ENCODE results near the gene FAM114A1. TPM values are rescaled to one million over a fixed set of nuclear protein-coding genes. Genes with fewer than 3 reads are reported as not detected.

The FAM114A1 gene
- total and polyA plus RNA-seq, 2 of the 8 experiments (the other 6 are each of a cell fraction or from before 2014, with no cell fraction given): 9.5 to 12.0 TPM

DNA sequence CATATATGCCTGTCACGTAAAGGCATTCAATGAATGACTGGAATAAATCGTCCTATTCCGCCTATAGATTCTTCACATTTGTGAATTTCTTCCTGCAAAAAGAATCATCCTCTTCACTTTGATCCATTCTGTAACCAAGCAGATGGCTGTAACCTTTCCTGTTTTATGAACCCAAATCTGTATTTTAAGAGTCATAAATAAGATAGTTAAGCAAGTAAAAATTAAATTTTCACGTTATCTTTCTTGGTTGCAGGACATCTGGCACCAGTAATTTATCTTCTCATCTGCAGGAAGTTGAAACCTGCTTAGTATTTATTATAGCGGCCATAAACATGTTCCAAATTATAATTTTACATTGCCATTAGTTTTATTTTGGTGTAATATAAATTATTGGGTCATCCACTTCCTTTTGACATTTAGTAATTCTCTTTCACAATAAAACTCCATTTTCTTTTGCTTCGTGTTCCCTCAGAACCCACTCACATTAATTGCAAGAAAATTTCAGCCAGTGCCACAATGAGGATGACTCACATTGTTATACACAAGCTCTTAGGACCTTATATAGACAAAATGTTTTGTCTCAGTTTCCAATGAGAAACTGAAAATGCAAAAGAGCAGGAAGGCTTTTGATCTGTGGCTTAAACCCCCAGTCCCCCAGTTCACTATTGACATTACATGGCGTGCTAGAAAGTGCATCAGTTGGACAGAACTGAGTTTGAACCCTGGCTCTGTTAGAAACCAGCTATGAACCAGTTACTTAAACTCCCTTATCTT, 113.5 kb downstream of the FAM114A1 start:
- no peak overlapping the region for H2BK12ac ChIP-seq (ENCODE audit: low read depth, low read length)
- H3K23ac ChIP-seq (ENCODE audit: insufficient read length): no peak overlapping the region
- H2BK5ac ChIP-seq (ENCODE audit: low read depth, low read length): no peak overlapping the region
- no peak overlapping the region for H3K18ac ChIP-seq (ENCODE audit: extremely low read depth, low read length)
- no peak overlapping the region for H2BK15ac ChIP-seq (ENCODE audit: low read length)
- no peak overlapping the region for H3K4ac ChIP-seq (replicated peaks; ENCODE audit: insufficient read length, low read depth, low read length)
- H3K56ac ChIP-seq (replicated peaks; ENCODE audit: insufficient read length, low read depth, low read length): no peak overlapping the region
- no peak overlapping the region for H2BK120ac ChIP-seq (replicated peaks; ENCODE audit: low read depth, low read length)
- FAIRE-seq: no peak
- H4K91ac ChIP-seq (replicated peaks; ENCODE audit: insufficient read length, low read length): no peak overlapping the region
- no peak overlapping the region for H3K27ac ChIP-seq (ENCODE audit: low read depth, low read length)
- H3K23me2 ChIP-seq (ENCODE audit: low read depth, low read length): no peaks in the 10 kb centered on the region
- H2BK20ac ChIP-seq (ENCODE audit: low read length): no peak overlapping the region
- POLR2A ChIA-PET (ENCODE audit: partially characterized antibody): no interaction called here
- no peaks in the 10 kb centered on the region for H3K79me2 ChIP-seq (ENCODE audit: control insufficient read depth in 1 of 2, insufficient read depth in 2 of 2, low read length in 2 of 2)
- no peak overlapping the region for H3K4me3 ChIP-seq (ENCODE audit: extremely low read depth in 1 of 4, insufficient read depth in 2 of 4, low read depth in 3 of 4, low read length in 4 of 4)
- no peak overlapping the region for H2AK5ac ChIP-seq (ENCODE audit: low read depth, low read length)
- DNase-seq (ENCODE audit: low read depth in 1 of 2, low spot score in 2 of 2): no peak
- H3K4me2 ChIP-seq (ENCODE audit: insufficient read depth in 1 of 2, low read depth in 2 of 2, low read length in 2 of 2): no peak overlapping the region
- H3K79me1 ChIP-seq (ENCODE audit: low read depth, low read length): no peaks in the 10 kb centered on the region
- TF ChIP-seq SIN3A (conservative IDR thresholded peaks at IDR 0.05 in 1 of 2, IDR thresholded peaks at IDR 0.05 in 1 of 2; ENCODE audit: low read depth in 1 of 2, low read length in 2 of 2): no peak
- TF ChIP-seq POU5F1 (IDR thresholded peaks at IDR 0.05; ENCODE audit: low read depth, low read length): no peak
- TF ChIP-seq CHD1 (IDR thresholded peaks at IDR 0.05; ENCODE audit: low read depth, low read length): no peak
- no peak for TF ChIP-seq RNF2 (IDR thresholded peaks at IDR 0.05; ENCODE audit: borderline replicate concordance, low read depth, low read length, missing control alignments, poor library complexity, severe bottlenecking)
- no peak for TF ChIP-seq KDM5A (IDR thresholded peaks at IDR 0.05; ENCODE audit: low read length)
- no peak overlapping the region for H4K5ac ChIP-seq (ENCODE audit: insufficient read length, low read depth, low read length)
- no peaks in the 10 kb centered on the region for H3K9me3 ChIP-seq (ENCODE audit: insufficient read depth in 2 of 2, low read depth in 1 of 2, low read length in 1 of 2)
- CTCF ChIA-PET (ENCODE audit: partially characterized antibody): no interaction called here
- no peak overlapping the region for H2AFZ ChIP-seq (ENCODE audit: low read length)
- H3K4me1 ChIP-seq (replicated peaks in 1 of 4; ENCODE audit: control insufficient read depth in 3 of 4, insufficient read depth in 4 of 4, low read length in 3 of 4): no peaks in the 10 kb centered on the region; a peak in 1 of 7 replicates
- H4K20me1 ChIP-seq (replicated peaks in 1 of 2; ENCODE audit: control insufficient read depth in 1 of 2, insufficient read depth in 2 of 2, low read length in 2 of 2): no peaks in the 10 kb centered on the region
- H4K8ac ChIP-seq (ENCODE audit: extremely low read depth, insufficient read depth, low read length): no peak overlapping the region
- H3K27me3 ChIP-seq (replicated peaks in 1 of 4; ENCODE audit: control insufficient read depth in 3 of 4, extremely low read depth in 1 of 4, insufficient read depth in 3 of 4, low read length in 3 of 4): no peaks in the 10 kb centered on the region
- H3K36me3 ChIP-seq (ENCODE audit: control insufficient read depth in 2 of 4, insufficient read depth in 4 of 4, low read length in 3 of 4): no peaks in the 10 kb centered on the region
- WGBS, 2 experiments (ENCODE audit: extremely low coverage in 1 of 2, insufficient coverage in 1 of 2, insufficient read length in 1 of 2, insufficient replicate concordance in 2 of 2, low coverage in 1 of 2, low lambda C conversion rate in 2 of 2, missing lambda C conversion rate in 1 of 2): 77% methylated on average over 7 of the region's 7 CpGs; no CpG with 5 or more reads in 1 of the 2 experiments
- H3K9ac ChIP-seq (replicated peaks in 1 of 4; ENCODE audit: extremely low read depth in 1 of 4, low read depth in 3 of 4, low read length in 3 of 4): no peak overlapping the region
- no peak overlapping the region for H3K14ac ChIP-seq (ENCODE audit: insufficient read length)

All from H1 (cell line).